ACHN (cell line): Measurements from ENCODE around the gene CEP170B.
"Not testable (repeated sequence)": the region's sequence is repeated elsewhere in the genome, so short reads cannot be mapped to it uniquely, and the experiment has no call there.

ENCODE experiments used
- DNase-seq: peaks from one replicate; pipeline ENCODE4 v3.0.0-alpha.2; 2015
- in situ Hi-C: cut with HindIII; loops from 2 replicates; pipeline ENCODE4 v1.10.0; 2017; ENCODE audit warnings: low sequenced_read_pairs, low pct_ligation_motif_present, low pct_unique_long_range_greater_than_20kb

Gene CEP170B

DNA sequence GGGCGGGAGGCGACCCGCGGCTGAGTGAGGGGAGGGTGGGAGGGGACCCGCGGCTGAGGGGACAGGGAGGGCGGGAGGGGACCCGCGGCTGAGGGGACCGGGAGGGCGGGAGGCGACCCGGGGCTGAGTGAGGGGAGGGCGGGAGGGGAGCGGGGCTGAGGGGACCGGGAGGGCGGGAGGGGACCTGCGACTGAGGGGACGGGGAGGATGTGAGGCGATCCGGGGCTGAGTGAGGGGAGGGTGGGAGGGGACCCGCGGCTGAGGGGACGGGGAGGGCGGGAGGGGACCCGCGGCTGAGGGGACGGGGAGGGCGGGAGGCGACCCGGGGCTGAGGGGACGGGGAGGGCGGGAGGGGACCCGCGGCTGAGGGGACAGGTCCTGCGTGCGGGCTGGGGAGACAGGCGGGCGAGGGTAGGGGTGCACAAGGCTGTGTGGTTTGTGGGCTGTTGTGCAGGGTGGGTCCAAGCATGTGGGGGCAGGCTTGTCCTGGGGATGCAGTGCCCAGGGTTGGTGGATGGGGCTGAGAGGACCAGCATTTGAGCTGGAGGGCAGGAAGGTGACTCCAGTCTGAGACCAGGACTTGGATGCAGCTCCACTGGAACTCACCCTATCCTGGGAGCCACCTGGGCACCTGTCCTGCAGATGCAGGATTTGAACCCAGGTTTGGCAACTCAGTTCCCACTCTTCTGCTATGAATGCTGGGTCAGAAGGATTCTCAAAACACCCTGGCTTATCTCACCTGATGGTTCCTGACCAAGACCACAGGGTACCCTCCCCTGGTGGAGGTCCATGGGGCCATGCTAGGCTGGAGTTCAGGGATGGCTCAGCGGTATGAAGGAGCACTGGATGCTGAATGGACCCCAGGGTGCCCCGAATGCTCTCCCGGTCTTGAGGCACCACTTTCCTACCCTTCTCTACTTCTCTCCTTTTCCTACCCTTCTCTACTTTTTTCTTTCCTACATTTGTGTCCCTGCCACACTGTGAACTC lies 69.0 kb downstream of the CEP170B start:
- DNase-seq = no peak
- in situ Hi-C loops = no loop called here

DNA sequence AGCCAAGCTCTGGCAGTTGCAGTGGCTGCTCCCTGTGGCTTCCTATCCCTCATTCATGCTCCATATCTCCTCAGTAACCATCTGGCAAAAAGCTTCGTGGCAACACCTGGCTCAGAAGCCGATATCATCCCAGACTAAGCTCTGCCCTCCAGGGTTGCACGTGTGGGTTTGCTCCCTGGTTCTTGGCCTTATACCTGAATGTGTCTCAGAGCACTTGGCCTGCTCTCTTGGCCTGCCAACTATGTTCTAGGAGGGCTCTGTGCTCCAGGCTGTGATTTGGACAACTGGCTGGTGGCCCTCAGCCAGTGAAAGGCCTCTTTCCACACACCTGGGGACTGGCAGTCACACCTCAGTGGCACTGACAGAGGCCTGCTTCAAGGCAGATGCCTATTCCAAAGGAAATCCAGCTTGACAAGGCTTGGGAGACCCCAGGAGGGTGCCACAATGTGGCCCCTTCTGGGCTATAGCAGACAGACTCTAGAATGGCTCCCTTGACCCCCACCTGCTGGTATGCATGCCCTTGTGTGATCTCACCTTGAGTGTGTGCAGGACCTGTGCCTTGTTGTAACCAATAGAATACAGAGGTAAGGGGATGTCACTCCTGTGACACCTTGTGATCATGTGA lies 70.1 kb downstream of the CEP170B start:
- DNase-seq = no peak
- in situ Hi-C loops = no loop called here

DNA sequence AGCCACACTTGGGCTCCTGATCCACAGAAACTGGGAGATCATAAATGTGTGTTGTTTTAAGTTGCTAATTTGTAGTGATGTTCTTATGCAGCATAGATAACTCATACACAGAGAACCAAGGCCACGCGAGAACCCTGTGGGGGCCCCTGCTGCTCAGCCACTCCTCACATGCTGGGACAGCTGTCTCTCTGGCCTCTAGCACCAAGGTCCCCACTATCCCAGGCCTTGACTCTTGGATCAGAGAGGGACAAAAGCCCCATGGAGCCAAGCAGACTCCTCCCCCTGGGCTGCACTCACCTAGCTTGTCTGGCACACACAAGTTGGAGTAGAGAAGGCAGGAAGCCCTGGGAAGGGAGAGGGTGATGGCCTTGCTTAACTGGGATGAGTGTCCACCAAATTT lies 70.9 kb downstream of the CEP170B start:
- DNase-seq = no peak
- in situ Hi-C loops = no loop called here

DNA sequence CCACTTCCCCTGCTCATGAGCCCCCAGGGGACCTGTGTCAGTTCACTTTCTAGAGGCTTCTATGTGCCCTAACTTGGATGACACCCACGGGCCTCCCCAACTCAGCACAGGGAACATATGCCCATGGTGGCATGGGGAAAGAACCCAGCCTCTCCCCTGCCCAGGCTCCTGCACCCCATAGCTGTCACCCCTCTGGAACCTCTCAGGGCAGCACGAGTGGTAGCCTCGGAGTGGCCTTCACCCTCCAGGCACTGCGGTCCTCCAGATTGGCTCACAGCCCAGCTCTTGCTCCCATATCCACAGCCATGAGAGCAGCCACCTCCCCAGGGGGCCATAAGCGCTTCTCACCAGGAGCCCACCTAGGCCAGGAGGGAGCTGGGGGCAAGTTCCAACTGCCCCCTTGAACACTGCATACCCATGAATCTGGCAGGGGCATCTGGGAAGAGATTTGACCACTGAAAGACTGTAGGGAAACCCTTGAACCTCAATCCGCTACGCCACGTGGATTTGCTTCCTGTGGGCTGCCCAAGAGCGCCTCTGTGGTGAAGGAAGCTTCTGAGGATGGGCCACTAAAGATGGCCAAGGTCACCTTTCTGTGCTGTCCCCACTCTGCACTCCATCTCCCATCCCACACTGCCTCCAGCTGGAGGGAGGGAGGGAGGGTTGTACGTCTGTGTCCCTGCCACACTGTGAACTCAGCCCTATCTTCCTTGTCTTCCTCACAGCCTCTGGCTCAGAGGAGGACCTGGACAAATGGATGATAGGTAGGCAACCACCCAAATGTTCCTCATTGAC lies 71.5 kb downstream of the CEP170B start:
- in situ Hi-C loops = no loop called here
- no peak for DNase-seq

DNA sequence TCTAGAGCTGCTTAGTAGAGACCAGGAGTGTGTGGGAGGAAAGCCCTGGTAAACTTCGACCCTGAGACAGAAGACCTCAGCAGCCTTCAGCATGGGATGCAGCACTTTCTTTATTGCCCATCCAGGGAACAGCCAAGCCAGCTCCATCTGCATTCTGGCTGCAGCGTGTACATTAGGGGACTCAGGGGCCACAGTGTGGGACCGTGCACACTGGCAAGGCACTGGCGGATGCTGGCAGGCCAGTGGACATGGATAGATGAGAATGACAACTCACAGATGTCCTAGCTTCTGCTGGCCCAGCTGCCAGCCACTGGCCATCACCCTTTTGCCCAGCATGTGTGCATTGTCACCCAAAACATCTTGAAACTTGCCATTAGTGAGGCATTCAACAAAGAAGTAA lies 72.1 kb downstream of the CEP170B start:
- in situ Hi-C loops = no loop called here

DNA sequence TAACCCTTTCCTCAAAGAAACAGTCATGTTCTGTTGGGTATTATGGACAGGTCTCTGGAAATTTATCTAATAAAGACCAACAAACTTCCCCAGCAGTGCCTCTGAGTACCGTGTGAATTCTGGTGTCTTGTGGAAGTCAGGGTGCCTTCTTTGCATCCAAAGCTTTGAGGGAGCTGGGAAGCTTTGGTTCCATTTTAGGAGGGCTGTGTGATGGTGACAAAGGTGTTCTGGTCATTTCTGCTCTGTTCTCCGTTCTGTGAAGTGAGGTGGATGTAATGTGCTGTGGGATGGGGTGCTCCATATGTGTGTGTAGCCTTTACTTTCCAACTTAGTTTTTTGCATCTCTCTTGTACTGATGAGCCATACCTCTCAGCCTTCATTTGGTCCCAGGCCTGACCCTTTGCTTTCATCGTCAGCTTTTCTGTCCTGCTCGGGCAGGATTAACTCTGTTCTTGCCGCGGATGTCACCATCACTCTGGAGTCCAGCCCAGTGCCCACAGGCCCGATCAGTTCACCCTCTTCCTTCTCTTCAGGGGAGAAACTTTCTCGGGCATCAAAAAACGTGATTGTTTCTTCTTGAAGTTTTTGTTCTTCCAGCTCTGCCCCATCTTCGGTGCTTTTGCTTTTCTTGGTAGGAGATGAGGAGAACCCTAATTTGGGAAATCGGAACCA lies 72.8 kb downstream of the CEP170B start:
- in situ Hi-C loops = no loop called here
- DNase-seq = no peak

More for the DNA sequence above, 72.1 kb downstream of the CEP170B start:
- DNase-seq = no peak

DNA sequence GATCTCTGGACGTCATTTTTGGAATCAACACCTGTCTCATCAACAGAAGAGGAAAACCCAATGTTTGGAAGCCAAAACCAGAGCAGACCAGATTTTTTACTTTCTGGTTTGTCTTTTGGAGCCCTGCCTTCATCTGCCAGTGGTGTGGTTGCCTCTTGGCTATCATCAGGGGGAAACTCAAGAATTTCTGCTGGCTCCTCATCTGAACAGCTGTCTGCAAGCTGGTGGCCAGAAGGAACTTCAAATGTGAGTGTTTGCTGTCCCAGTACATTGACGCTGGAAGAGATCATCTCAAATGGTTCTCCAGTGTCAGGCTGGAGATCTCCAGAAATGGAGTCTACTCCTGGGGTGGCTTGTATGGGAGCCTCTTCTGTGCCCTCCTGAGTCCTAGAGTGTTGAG lies 73.4 kb downstream of the CEP170B start:
- in situ Hi-C loops = no loop called here
- DNase-seq = no peak

DNA sequence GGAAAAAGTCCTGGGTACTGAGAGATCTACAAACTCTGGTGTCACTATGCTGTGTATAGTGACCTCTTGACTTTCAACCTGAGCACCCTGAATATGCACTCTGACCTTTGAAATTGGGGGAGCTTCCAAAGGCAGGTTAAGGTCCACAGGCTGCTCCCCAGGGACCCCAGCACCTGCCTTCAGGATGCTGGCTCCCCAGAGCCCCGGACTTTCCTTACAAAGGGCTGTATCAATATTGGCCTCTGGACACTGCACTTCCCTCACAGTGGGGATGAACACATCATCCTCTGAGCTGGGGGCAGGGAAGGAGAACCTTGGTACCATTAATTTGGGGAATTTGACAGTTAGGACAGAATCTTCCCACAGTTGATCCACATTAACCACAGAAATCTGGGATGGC lies 73.9 kb downstream of the CEP170B start:
- DNase-seq = no peak
- in situ Hi-C loops = no loop called here

DNA sequence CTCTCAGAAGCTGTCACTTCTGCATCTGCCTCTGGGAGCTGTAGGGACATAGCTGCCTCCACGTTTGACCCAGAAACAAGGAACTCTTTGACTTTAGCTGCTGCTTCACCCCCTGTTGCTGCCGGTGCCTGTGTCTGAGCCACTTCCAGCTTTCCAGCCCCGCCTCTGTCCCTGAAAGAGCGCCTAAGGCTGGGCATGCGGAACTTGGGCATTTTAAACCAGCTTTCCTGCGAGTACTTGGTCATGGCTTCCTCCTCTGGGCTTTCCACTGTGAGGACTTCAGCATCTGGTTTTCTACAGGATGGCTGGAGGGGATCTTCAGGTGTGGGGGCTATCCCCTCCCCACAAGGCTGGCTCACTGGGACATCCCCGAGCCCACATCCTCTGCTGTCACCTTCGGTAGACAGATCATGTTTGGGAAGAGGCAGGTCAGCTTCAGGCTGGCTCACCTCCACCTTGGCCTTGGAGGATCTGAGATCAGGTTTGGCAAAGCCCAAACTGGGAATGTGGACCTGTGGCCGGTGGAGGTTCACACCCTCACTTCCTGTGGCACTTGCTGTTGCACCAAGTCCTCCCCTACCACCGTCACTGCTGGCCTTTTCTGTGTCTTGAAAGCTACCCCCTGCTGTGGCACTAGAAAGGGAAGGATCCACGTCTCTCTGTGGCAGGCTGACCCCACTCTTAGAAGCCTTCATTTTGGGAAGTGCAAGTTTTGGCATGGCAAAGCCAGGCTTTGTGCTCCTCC lies 74.8 kb downstream of the CEP170B start:
- no peak for DNase-seq
- in situ Hi-C loops = no loop called here

DNA sequence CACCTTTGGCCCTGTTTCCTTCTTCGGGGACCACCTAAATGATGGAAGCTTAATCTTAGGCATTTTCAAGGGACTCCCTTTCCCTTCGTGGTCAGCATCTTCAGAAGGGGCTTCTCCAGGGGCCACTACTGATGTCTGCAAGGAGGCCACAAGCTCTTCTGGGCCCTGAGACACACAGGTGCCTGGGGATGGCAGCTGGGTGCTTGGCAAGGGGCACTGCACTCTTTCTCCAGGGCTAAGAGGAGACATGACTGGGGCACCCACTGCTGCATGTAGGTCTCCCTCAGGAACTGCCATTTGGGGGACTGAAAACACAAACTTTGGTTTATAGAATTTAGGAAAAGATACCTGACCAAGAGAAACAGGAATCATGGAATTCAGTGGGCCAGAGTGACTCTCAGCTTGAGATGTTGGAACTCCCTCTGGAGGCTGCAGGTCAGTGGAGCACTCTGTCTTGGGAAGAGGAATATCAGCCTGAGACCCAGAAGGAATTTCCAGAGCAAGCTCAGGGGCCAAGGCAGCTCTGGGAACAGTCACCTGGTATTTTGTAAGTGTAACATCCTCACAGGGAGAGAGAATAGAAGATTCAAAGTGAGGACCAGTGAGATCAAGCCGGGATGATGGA lies 75.6 kb downstream of the CEP170B start:
- no peak for DNase-seq
- in situ Hi-C loops = no loop called here

DNA sequence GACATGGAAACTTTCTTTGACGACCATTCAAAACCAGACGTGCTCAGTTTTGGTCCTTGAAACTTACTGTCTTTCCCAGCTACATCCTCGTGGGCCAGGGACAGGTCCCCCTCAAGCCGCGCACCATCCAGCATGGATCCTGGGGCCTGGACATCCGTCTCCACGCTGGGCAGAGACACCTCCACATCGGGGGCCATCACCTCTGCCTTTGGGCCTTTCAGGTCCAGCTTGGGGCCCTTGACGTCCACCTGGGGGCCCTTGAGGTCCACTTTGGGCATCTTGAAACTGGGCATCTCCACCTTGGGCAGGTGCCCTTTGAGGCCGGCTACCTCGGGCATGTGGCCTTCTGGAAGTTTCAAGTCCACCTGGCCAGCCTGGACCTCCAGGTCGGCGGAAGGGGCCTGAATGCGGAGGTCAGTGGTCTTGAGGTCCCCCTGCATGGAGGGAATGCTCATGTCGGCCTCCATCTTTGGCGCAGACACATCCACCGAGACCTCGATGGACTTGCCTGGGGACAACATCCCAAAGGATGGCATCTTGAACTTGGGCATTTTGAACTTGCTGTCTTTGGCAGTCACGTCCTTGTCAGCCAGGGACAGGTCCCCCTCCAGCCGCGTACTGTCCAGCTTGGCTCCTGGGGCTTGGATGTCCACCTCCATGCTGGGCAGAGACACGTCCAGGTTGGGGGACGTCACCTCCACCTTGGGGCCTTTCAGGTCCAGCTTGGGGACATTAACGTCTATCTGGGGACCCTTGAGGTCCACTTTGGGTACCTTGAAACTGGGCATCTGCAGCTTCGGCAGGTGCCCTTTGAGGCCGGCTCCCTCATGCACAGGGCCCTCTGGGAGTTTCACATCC lies 76.7 kb downstream of the CEP170B start:
- in situ Hi-C loops = no loop called here
- DNase-seq = no peak

DNA sequence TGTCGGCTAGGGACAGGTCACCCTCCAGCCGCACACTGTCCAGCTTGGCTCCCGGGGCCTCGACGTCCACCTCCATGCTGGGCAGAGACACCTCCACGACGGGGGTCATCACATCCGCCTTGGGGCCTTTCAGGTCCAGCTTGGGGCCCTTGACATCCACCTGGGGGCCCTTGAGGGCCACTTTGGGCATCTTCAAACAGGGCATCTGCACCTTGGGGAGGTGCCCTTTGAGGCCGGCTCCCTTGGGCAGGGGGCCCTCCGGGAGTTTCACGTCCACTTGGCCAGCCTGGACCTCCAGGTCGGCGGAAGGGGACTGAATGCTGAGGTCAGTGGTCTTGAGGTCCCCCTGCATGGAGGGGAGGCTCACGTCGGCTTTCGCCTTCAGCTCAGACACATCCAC lies 77.5 kb downstream of the CEP170B start:
- in situ Hi-C loops = no loop called here
- no peak for DNase-seq

DNA sequence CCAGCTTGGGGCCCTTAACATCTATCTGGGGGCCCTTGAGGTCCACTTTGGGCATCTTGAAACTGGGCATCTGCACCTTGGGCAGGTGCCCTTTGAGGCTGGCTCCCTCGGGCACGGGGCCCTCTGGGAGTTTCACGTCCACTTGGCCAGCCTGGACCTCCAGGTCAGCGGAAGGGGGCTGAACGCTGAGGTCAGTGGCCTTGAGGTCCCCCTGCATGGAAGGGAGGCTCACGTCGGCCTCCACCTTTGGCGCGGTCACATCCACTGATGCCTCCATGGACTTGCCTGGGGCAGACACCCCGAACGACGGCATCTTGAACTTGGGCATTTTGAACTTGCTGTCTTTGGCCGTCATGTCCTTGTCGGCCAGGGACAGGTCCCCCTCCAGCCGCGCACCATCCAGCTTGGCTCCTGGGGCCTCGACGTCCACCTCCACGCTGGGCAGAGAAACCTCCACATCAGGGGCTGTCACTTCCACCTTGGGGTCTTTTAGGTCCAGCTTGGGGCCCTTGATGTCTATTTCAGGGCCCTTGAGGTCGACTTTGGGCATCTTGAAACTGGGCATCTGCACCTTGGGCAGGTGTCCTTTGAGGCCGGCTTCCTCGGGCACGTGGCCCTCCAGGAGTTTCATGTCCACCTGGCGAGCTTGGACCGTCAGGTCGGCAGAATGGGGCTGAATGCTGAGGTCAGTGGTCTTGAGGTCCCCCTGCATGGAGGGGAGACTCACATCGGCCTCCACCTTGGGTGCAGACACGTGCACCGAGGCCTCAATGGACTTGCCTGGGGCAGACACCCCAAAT lies 78.3 kb downstream of the CEP170B start:
- DNase-seq, in situ Hi-C loops: not testable (repeated sequence)

DNA sequence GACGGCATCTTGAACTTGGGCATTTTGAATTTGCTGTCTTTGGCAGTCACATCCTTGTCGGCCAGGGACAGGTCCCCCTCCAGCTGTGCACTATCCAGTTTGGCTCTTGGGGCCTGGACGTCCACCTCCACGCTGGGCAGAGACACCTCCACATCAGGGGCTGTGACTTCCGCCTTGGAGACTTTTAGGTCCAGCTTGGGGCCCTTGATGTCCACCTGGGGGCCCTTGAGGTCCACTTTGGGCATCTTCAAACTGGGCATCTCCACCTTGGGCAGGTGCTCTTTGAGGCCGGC lies 78.9 kb downstream of the CEP170B start:
- DNase-seq, in situ Hi-C loops: not testable (repeated sequence)

DNA sequence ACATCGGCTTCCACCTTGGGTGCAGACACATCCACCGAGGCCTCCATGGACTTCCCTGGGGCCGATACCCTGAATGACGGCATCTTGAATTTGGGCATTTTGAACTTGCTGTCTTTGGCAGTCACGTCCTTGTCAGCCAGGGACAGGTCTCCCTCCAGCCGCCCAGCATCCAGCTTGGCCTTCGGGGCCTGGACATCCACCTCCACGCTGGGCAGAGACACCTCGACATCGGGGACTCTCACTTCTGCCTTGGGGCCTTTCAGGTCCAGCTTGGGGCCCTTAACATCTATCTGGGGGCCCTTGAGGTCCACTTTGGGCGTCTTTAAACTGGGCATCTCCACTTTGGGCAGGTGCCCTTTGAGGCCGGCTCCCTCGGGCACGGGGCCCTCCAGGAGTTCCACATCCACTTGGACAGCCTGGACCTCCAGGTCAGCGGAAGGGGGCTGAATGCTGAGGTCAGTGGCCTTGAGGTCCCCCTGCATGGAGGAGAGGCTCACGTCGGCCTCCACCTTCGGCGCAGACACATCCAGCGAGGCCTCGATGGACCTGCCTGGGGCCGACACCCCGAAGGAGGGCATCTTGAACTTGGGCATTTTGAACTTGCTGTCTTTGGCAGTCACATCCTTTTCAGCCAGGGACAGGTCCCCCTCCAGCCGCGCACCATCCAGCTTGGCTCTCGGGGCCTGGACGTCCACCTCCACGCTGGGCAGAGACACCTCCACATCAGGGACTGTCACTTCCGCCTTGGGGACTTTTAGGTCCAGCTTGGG lies 79.6 kb downstream of the CEP170B start:
- in situ Hi-C loops, DNase-seq: not testable (repeated sequence)
